Measurements from ENCODE around the gene C10orf90.

- TF ChIP-seq CTCF (IDR thresholded peaks at IDR 0.05) (no peak), POLR2A (IDR thresholded peaks at IDR 0.05) (no peak)
Observed at GRCh38 chr10:126375926-126376554, 294.5 kb downstream of the C10orf90 start.
